OCI-LY7 (cell line): Measurements from ENCODE around the gene DMRTA1. TPM values are rescaled to one million over a fixed set of nuclear protein-coding genes. Genes with fewer than 3 reads are reported as not detected.

ENCODE experiments used
- BruUV-seq: library from RNA; stranded (reverse); fragments of 400-500 nt; replicated peaks from 2 replicates; lab custom pipeline; 2021; lab: Mats Ljungman, UMichigan
- CTCF ChIA-PET: fragments of 300-600 bp; sonication (Branson Sonifier 250); formaldehyde crosslinking; loops from one replicate; lab custom pipeline; 2022; ENCODE audit warnings: antibody characterized with exemption; ENCODE audit not compliant: unreplicated experiment; lab: Charles Lee
- POLR2A ChIA-PET: fragments of 300-600 bp; sonication (Branson Sonifier 250); formaldehyde crosslinking; loops from one replicate; lab custom pipeline; 2022; ENCODE audit warnings: antibody characterized with exemption; lab: Charles Lee
- DNase-seq: peaks from one replicate; pipeline ENCODE4 v3.0.0-alpha.2; 2015; ENCODE audit warnings: low spot score
- H2AFZ ChIP-seq: fragments of 200-600 bp; sonication (generic), shearing (Covaris generic); 2 replicates; pipeline ENCODE4 v1.6.1; 2014; ENCODE audit warnings: mild to moderate bottlenecking, antibody characterized with exemption, low read length, moderate library complexity
- H3K27ac ChIP-seq: fragments of 200-600 bp; sonication (generic); 2 replicates; pipeline ENCODE4 v1.5.1; 2014; ENCODE audit warnings: mixed run types, low read depth, mild to moderate bottlenecking, moderate library complexity, low read length, inconsistent platforms; ENCODE audit not compliant: poor library complexity, severe bottlenecking
- H3K36me3 ChIP-seq: fragments of 200-600 bp; sonication (generic); 2 replicates; pipeline ENCODE4 v1.6.1; 2014; ENCODE audit warnings: mild to moderate bottlenecking, antibody characterized with exemption, low read length, moderate library complexity, mixed read lengths; ENCODE audit not compliant: insufficient read depth
- H3K4me1 ChIP-seq: fragments of 200-600 bp; sonication (generic); 2 replicates; pipeline ENCODE4 v1.5.1; 2014; ENCODE audit warnings: mild to moderate bottlenecking, low read length; ENCODE audit not compliant: insufficient read depth, poor library complexity, severe bottlenecking
- H3K4me2 ChIP-seq: fragments of 200-600 bp; sonication (generic); 2 replicates; pipeline ENCODE4 v1.6.1; 2014; ENCODE audit warnings: mild to moderate bottlenecking, low read length
- H3K4me3 ChIP-seq: fragments of 200-600 bp; sonication (generic); 2 replicates; pipeline ENCODE4 v1.5.1; 2014; ENCODE audit warnings: mild to moderate bottlenecking, low read depth, low read length; ENCODE audit not compliant: poor library complexity, severe bottlenecking
- H3K79me2 ChIP-seq: fragments of 200-600 bp; sonication (generic); 2 replicates; pipeline ENCODE4 v1.6.1; 2016; ENCODE audit warnings: low read depth, mild to moderate bottlenecking, low read length, moderate library complexity, mixed read lengths; ENCODE audit not compliant: insufficient read depth
- H3K9me2 ChIP-seq: fragments of 200-600 bp; sonication (generic); 2 replicates; pipeline ENCODE4 v1.6.1; 2016; ENCODE audit warnings: mild to moderate bottlenecking, low read length, mixed read lengths; ENCODE audit not compliant: insufficient read depth
- H3K9me3 ChIP-seq: fragments of 200-600 bp; sonication (generic); 2 replicates; pipeline ENCODE4 v1.6.1; 2014; ENCODE audit warnings: mild to moderate bottlenecking, mixed run types, low read length, mixed read lengths
- H4K20me1 ChIP-seq: fragments of 200-600 bp; sonication (generic); 2 replicates; pipeline ENCODE4 v1.6.1; 2014; ENCODE audit warnings: mild to moderate bottlenecking, antibody characterized with exemption, low read length, moderate library complexity, mixed read lengths; ENCODE audit not compliant: insufficient read depth
- EZH2phosphoT487 ChIP-seq: fragments of 200-600 bp; sonication (generic); IDR thresholded peaks from 2 replicates; pipeline ENCODE4 v1.6.1; 2018; ENCODE audit warnings: low read depth, borderline replicate concordance, mild to moderate bottlenecking, mixed run types, antibody characterized with exemption, low read length, moderate library complexity, mixed read lengths
- intact Hi-C: fragments of 100-400 bp; cut with micrococcal nuclease; formaldehyde crosslinking; loops from one replicate; pipeline ENCODE4 v1.10.0; 2022; ENCODE audit not compliant: unreplicated experiment
- total RNA-seq, 2 experiments: library from RNA; depleted of rRNA in 1 of 2; stranded (reverse); fragments of >200 nt in 1 of 2; shearing (Covaris generic) in 1 of 2; gene quantifications; 2 replicates each; pipeline ENCODE4 v1.2.3, GENCODE V29; 2014 to 2022
- TF ChIP-seq, protein P1 (sequence below): fragments of 200-600 bp; sonication (generic); conservative IDR thresholded peaks from 2 replicates; pipeline ENCODE4 v1.5.1; 2014; ENCODE audit warnings: mild to moderate bottlenecking, antibody characterized with exemption, low read length, moderate library complexity, mixed read lengths

The DMRTA1 gene
- total RNA-seq, 2 experiments from 2014 or later, result not detected

GRCh38 chr9:22455181-22455580, 8.6 kb downstream of the DMRTA1 start:
- intact Hi-C loops, result no loop called here
- DNase-seq, result no peak
- Histone ChIP-seq H3K9me2 (no peaks in the 10 kb centered on the region), H4K20me1 (no peaks in the 10 kb centered on the region), H3K79me2 (no peaks in the 10 kb centered on the region), H3K9me3 (no peaks in the 10 kb centered on the region), H2AFZ (no peak overlapping the region), H3K27ac (no peak overlapping the region), H3K36me3 (no peaks in the 10 kb centered on the region), H3K4me3 (no peak overlapping the region), H3K4me2 (no peak overlapping the region), H3K4me1 (no peaks in the 10 kb centered on the region)
- TF ChIP-seq, protein P1, sequence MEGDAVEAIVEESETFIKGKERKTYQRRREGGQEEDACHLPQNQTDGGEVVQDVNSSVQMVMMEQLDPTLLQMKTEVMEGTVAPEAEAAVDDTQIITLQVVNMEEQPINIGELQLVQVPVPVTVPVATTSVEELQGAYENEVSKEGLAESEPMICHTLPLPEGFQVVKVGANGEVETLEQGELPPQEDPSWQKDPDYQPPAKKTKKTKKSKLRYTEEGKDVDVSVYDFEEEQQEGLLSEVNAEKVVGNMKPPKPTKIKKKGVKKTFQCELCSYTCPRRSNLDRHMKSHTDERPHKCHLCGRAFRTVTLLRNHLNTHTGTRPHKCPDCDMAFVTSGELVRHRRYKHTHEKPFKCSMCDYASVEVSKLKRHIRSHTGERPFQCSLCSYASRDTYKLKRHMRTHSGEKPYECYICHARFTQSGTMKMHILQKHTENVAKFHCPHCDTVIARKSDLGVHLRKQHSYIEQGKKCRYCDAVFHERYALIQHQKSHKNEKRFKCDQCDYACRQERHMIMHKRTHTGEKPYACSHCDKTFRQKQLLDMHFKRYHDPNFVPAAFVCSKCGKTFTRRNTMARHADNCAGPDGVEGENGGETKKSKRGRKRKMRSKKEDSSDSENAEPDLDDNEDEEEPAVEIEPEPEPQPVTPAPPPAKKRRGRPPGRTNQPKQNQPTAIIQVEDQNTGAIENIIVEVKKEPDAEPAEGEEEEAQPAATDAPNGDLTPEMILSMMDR, result no peak
- no peak for TF ChIP-seq EZH2phosphoT487
- ChIA-PET CTCF (no interaction called here), POLR2A (interaction anchor here (0.6 to 1.0 kb wide), 2 partner anchors 30 to 300 kb away, joined by 3 read pairs; no protein-coding TSS in a partner anchor)
- BruUV-seq, result no TSS peak

DNA sequence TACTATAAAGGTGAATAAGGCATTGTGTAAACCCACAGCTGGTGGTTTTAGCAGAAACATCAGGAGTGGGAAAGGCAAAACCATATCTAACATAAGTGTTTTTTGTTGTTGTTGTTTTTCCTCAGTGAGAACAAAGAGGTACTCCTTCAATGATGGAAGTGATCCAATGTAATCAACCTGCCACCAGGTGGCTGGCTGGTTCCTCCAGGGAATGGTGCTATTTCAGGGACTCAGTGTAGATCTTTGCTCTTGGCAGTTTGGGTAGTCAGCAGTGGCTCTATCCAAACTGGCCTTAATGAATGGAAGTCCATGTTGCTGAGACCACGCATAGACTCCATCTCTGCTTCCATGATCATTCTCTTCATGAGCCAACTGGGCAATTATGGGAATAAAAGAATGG, 10.8 kb downstream of the DMRTA1 start:
- ChIA-PET POLR2A (no interaction called here), CTCF (no interaction called here)
- TF ChIP-seq EZH2phosphoT487, result no peak
- TF ChIP-seq, protein P1, result no peak
- no peak for DNase-seq
- intact Hi-C loops, result no loop called here
- H3K4me2 ChIP-seq, result no peak overlapping the region
- H2AFZ ChIP-seq, result no peak overlapping the region
- BruUV-seq, result no TSS peak
- H3K9me3 ChIP-seq, result no peaks in the 10 kb centered on the region
- no peaks in the 10 kb centered on the region for H3K9me2 ChIP-seq
- H3K36me3 ChIP-seq, result no peaks in the 10 kb centered on the region
- H3K79me2 ChIP-seq, result no peaks in the 10 kb centered on the region
- H3K27ac ChIP-seq, result no peak overlapping the region
- no peak overlapping the region for H3K4me3 ChIP-seq
- H3K4me1 ChIP-seq, result no peaks in the 10 kb centered on the region
- H4K20me1 ChIP-seq, result no peaks in the 10 kb centered on the region

DNA sequence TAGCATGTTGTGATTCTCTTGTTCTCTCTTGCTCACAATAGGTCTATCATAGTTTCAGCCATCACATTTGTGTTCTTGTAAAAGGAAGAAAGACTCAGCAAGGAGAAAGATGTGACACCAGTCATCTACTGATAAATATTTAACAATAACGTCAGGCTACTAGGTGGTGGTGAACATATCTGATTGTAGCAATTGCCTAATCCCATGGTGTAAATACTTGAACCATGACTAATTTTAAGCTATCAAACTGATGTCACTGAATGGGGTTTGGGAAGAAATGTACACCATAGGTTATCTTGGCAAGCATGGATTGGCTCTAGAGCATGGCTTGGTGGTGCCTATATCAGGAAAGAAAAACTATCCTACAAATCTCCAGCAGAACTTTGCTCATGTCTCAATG, 16.6 kb downstream of the DMRTA1 start:
- no peak overlapping the region for H3K4me3 ChIP-seq
- no peaks in the 10 kb centered on the region for H3K36me3 ChIP-seq
- no peak overlapping the region for H3K27ac ChIP-seq
- CTCF ChIA-PET, result no interaction called here
- peaks cover 8% of the 10 kb centered on the region for H3K4me1 ChIP-seq
- POLR2A ChIA-PET, result interaction anchor here (1.1 kb wide), 1 partner anchor 75 kb away, joined by 4 read pairs; no protein-coding TSS in a partner anchor
- no peaks in the 10 kb centered on the region for H3K79me2 ChIP-seq
- no peaks in the 10 kb centered on the region for H3K9me2 ChIP-seq
- intact Hi-C loops, result no loop called here
- no peak overlapping the region for H2AFZ ChIP-seq
- TF ChIP-seq, protein P1, result no peak
- no peak for TF ChIP-seq EZH2phosphoT487
- no peak for DNase-seq
- no peaks in the 10 kb centered on the region for H4K20me1 ChIP-seq
- no peak overlapping the region for H3K4me2 ChIP-seq
- BruUV-seq, result no TSS peak
- no peaks in the 10 kb centered on the region for H3K9me3 ChIP-seq
